CD4-positive, alpha-beta T cell (primary cell): Measurements from ENCODE around the gene OR5AN1. TPM values are rescaled to one million over a fixed set of nuclear protein-coding genes. Genes with fewer than 3 reads are reported as not detected.

ENCODE experiments used
- ATAC-seq: fragments of 200-7000 bp; cut with Tn5 transposase; one replicate; pipeline ENCODE4 v1.10.0; 2022; ENCODE audit warnings: mild to moderate bottlenecking; ENCODE audit not compliant: poor library complexity
- CTCF ChIA-PET: fragments of 350-600 bp; sonication (Branson Sonifier 250); formaldehyde crosslinking; loops from one replicate; lab custom pipeline; 2021; ENCODE audit warnings: antibody characterized with exemption, inconsistent platforms; lab: Charles Lee
- POLR2A ChIA-PET: fragments of 350-600 bp; sonication (Branson Sonifier 250); formaldehyde crosslinking; loops from one replicate; lab custom pipeline; 2021; ENCODE audit warnings: antibody characterized with exemption, inconsistent platforms; lab: Charles Lee
- DNase-seq, 14 experiments: peaks; one replicate each; pipeline ENCODE4 v3.0.0-alpha.2; 2013 to 2020; ENCODE audit warnings: mixed read lengths in 2 of 14
- H3K27ac ChIP-seq, 2 donors: one replicate each; pipeline versions ENCODE4 v1.5.1 to v1.7.0; 2013; ENCODE audit warnings: low read length in 2 of 2, low read depth in 1 of 2, mild to moderate bottlenecking in 1 of 2
- H3K27me3 ChIP-seq, 2 experiments: 1 replicate in 1 of 2; 2 replicates in 1 of 2; pipeline versions ENCODE4 v1.6.1 to v1.7.0; 2013; ENCODE audit warnings: low read length in 2 of 2, control low read depth in 1 of 2, mild to moderate bottlenecking in 1 of 2, moderate library complexity in 1 of 2; ENCODE audit not compliant: insufficient read depth in 2 of 2, control insufficient read depth in 1 of 2
- H3K36me3 ChIP-seq: one replicate; pipeline ENCODE4 v1.6.1; 2013; ENCODE audit warnings: low read length, control low read depth; ENCODE audit not compliant: insufficient read depth
- H3K4me1 ChIP-seq: one replicate; pipeline ENCODE4 v1.6.1; 2013; ENCODE audit warnings: low read length, control low read depth; ENCODE audit not compliant: insufficient read depth
- H3K4me3 ChIP-seq: one replicate; pipeline ENCODE4 v1.5.1; 2013; ENCODE audit warnings: mild to moderate bottlenecking, low read length, moderate library complexity
- H3K9me3 ChIP-seq, 2 experiments: 1 replicate in 1 of 2; 2 replicates in 1 of 2; pipeline versions ENCODE4 v1.6.1 to v1.7.0; 2013; ENCODE audit warnings: low read length in 2 of 2, mild to moderate bottlenecking in 2 of 2, control low read depth in 1 of 2, moderate library complexity in 1 of 2; ENCODE audit not compliant: control insufficient read depth in 1 of 2, insufficient read depth in 1 of 2
- H3K27ac Mint-ChIP-seq: one replicate; pipeline ENCODE4 v1.8.0; 2020; ENCODE audit warnings: mixed read lengths
- H3K27me3 Mint-ChIP-seq: one replicate; pipeline ENCODE4 v1.8.0; 2021; ENCODE audit warnings: mixed read lengths
- H3K36me3 Mint-ChIP-seq: one replicate; pipeline ENCODE4 v1.8.0; 2021; ENCODE audit warnings: low read depth, mixed read lengths
- H3K4me1 Mint-ChIP-seq: one replicate; pipeline ENCODE4 v1.8.0; 2021; ENCODE audit warnings: low read depth, mixed read lengths
- H3K4me3 Mint-ChIP-seq: one replicate; pipeline ENCODE4 v1.8.0; 2020; ENCODE audit warnings: mild to moderate bottlenecking, mixed read lengths
- H3K9me3 Mint-ChIP-seq: one replicate; pipeline ENCODE4 v1.8.0; 2020; ENCODE audit warnings: mixed read lengths
- CTCF ChIP-seq: fragments of 200-600 bp; IDR thresholded peaks from one replicate; pipeline ENCODE4 v1.8.0; 2022; ENCODE audit warnings: antibody characterized with exemption, mild to moderate bottlenecking
- intact Hi-C, 2 experiments: fragments of 100-400 bp; cut with DNase I in 1 of 2; cut with micrococcal nuclease in 1 of 2; formaldehyde crosslinking; loops; one replicate each; pipeline versions ENCODE4 v1.15.1 to v1.9.0; 2023 to 2025; cut with DNase I, micrococcal nuclease
- total RNA-seq, 174 experiments: library from RNA in 2 of 174; stranded (reverse) in 2 of 174; gene quantifications; one replicate each; pipeline ENCODE4 v1.2.3 and lab custom pipeline; 2021 to 2026

The OR5AN1 gene
- total RNA-seq, 2 experiments from 2014 or later: not detected

GRCh38 chr11:59401262-59401552 is 42.5 kb downstream of the OR5AN1 start:
- Histone ChIP-seq H3K9me3 (peaks cover 0 to 8% of the 10 kb centered on the region in 2 experiments), H3K4me1 (no peaks in the 10 kb centered on the region), H3K27me3 (no peaks in the 10 kb centered on the region), H3K36me3 (no peaks in the 10 kb centered on the region), H3K4me3 (no peak overlapping the region), H3K27ac (no peak overlapping the region)
- intact Hi-C loops: no loop called here
- no peak for ATAC-seq
- Mint-ChIP-seq H3K27me3 (no peaks in the 10 kb centered on the region), H3K36me3 (no peaks in the 10 kb centered on the region), H3K4me3 (no peak overlapping the region), H3K9me3 (peaks cover 4% of the 10 kb centered on the region), H3K27ac (no peak overlapping the region), H3K4me1 (no peaks in the 10 kb centered on the region)
- CTCF ChIA-PET: no interaction called here
- POLR2A ChIA-PET: no interaction called here
- DNase-seq: no peak
- no peak for TF ChIP-seq CTCF

DNA sequence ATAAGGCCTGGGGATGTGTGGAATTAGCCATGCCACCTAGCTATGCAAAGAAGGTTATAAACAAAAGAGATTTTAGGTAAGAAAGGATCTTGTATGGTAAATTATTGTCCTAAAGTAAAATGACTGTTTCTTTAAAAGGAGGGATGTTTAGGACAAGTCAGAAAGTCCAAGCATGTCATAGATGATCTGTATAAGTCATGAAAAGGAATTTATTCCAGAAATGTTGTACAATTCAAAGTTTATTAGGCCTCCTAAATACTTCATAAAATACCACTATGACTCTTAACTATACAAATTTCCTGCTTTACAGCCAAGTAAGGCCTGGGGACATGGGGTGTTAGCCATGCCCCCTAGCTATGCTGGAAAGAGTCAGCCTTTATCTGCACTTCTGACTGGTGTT is 44.9 kb downstream of the OR5AN1 start:
- H3K27ac ChIP-seq: no peak overlapping the region
- no peaks in the 10 kb centered on the region for H3K36me3 Mint-ChIP-seq
- peaks cover 7% of the 10 kb centered on the region for H3K9me3 Mint-ChIP-seq
- TF ChIP-seq CTCF: no peak
- no peaks in the 10 kb centered on the region for H3K27me3 ChIP-seq
- ChIA-PET POLR2A (no interaction called here), CTCF (no interaction called here)
- ATAC-seq (no peak), DNase-seq (no peak)
- intact Hi-C loops: no loop called here
- H3K4me1 ChIP-seq: no peaks in the 10 kb centered on the region
- no peaks in the 10 kb centered on the region for H3K4me1 Mint-ChIP-seq
- no peaks in the 10 kb centered on the region for H3K36me3 ChIP-seq
- no peak overlapping the region for H3K4me3 Mint-ChIP-seq
- H3K4me3 ChIP-seq: no peak overlapping the region
- no peaks in the 10 kb centered on the region for H3K27me3 Mint-ChIP-seq
- H3K9me3 ChIP-seq: peaks cover 0 to 8% of the 10 kb centered on the region in 2 experiments
- H3K27ac Mint-ChIP-seq: no peak overlapping the region

DNA sequence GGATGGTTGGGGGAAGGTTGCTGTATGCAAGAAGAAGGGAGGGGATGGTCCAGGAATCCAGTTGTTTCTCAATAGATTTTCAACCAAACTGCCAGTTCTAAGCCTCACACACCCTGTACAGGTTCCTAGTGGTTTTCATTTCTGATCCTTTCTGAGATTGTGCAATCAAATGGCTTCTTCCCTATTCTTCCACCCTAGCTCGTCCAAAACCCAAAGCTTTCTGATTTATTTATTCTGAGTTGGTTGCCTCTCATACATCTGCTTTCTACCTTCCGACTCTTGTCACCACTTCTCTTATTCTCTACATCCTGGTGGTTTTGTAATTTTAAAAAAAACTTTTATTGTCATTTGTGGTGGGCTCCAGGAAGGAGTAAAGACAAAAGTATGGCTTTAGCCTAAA is 55.0 kb downstream of the OR5AN1 start:
- H3K27ac ChIP-seq: no peak overlapping the region
- ChIA-PET POLR2A (no interaction called here), CTCF (no interaction called here)
- Mint-ChIP-seq H3K36me3 (no peaks in the 10 kb centered on the region), H3K9me3 (peaks cover 3% of the 10 kb centered on the region), H3K4me3 (no peak overlapping the region), H3K27ac (no peak overlapping the region), H3K4me1 (peaks cover 10% of the 10 kb centered on the region), H3K27me3 (peaks cover 32% of the 10 kb centered on the region)
- H3K27me3 ChIP-seq: peaks cover 5 to 18% of the 10 kb centered on the region in 2 experiments
- ATAC-seq (no peak), DNase-seq (no peak)
- intact Hi-C loops: no loop called here
- no peaks in the 10 kb centered on the region for H3K4me1 ChIP-seq
- no peaks in the 10 kb centered on the region for H3K36me3 ChIP-seq
- TF ChIP-seq CTCF: no peak
- no peak overlapping the region for H3K4me3 ChIP-seq
- peaks cover 0 to 12% of the 10 kb centered on the region in 2 experiments for H3K9me3 ChIP-seq
